ENCODE results near the gene RARG.

Gene RARG

GRCh38 chr12:53217051-53217930 is 14.7 kb downstream of the RARG start:
- H3K27ac Mint-ChIP-seq = peak overlapping the region; percentile 85 to 92 (median 87)
- peaks cover 40% of the 10 kb centered on the region for H3K4me1 Mint-ChIP-seq
- H3K4me3 Mint-ChIP-seq = peak overlapping the region; percentile 87 to 97 (median 91)
- peaks cover 17% of the 10 kb centered on the region for H3K36me3 Mint-ChIP-seq (ENCODE audit: low read depth)
- peaks cover 9% of the 10 kb centered on the region for H3K27me3 Mint-ChIP-seq (ENCODE audit: low read depth)
- no peaks in the 10 kb centered on the region for H3K9me3 Mint-ChIP-seq
- no peak for TF ChIP-seq CTCF (IDR thresholded peaks at IDR 0.05; ENCODE audit: unreplicated experiment in 3 of 3)

GRCh38 chr12:53215497-53215896 is 16.5 kb downstream of the RARG start:
- TF ChIP-seq CTCF (IDR thresholded peaks at IDR 0.05; ENCODE audit: unreplicated experiment in 3 of 3) = no peak
- peak overlapping the region in 2 of 3 experiments; percentile 11 to 50 for H3K27ac Mint-ChIP-seq
- no peaks in the 10 kb centered on the region for H3K9me3 Mint-ChIP-seq
- H3K27me3 Mint-ChIP-seq (ENCODE audit: low read depth) = peaks cover 9% of the 10 kb centered on the region
- peak overlapping the region in 1 of 3 experiments; percentile 4 for H3K4me3 Mint-ChIP-seq
- peaks cover 24% of the 10 kb centered on the region for H3K36me3 Mint-ChIP-seq (ENCODE audit: low read depth)
- peaks cover 35% of the 10 kb centered on the region for H3K4me1 Mint-ChIP-seq

GRCh38 chr12:53214687-53215455 is 17.1 kb downstream of the RARG start:
- no peak overlapping the region for H3K27ac Mint-ChIP-seq
- H3K4me1 Mint-ChIP-seq = peaks cover 35% of the 10 kb centered on the region
- peaks cover 24% of the 10 kb centered on the region for H3K36me3 Mint-ChIP-seq (ENCODE audit: low read depth)

DNA sequence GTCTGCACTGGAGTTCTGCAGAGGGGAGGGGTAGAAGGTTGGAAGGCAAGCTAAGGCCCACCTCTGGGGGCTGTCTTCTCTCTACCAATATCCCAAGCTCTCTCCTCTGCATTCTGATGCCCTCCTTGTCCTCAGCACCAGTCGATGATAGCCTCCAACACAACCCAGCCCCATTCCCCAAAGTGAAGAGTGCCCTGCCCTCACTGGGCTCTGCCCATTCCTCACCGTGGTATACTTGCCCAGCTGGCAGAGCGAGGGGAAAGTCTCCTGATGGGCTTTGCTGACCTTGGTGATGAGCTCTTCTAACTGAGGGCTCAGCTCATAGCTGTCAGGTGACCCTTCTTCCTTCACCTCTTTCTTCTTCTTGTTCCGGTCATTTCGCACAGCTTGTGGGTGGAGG is 17.8 kb downstream of the RARG start:
- H3K4me1 Mint-ChIP-seq = peaks cover 28% of the 10 kb centered on the region
- peaks cover 24% of the 10 kb centered on the region for H3K36me3 Mint-ChIP-seq (ENCODE audit: low read depth)
- H3K4me3 Mint-ChIP-seq = no peak overlapping the region
- no peaks in the 10 kb centered on the region for H3K9me3 Mint-ChIP-seq
- no peak for TF ChIP-seq CTCF (IDR thresholded peaks at IDR 0.05; ENCODE audit: unreplicated experiment in 3 of 3)
- peaks cover 4% of the 10 kb centered on the region for H3K27me3 Mint-ChIP-seq (ENCODE audit: low read depth)
- H3K27ac Mint-ChIP-seq = no peak overlapping the region

More at GRCh38 chr12:53214687-53215455, 17.1 kb downstream of the RARG start:
- Mint-ChIP-seq H3K27me3 (ENCODE audit: low read depth) (peaks cover 9% of the 10 kb centered on the region), H3K9me3 (no peaks in the 10 kb centered on the region), H3K4me3 (peak overlapping the region in 1 of 3 experiments; percentile 35)
- TF ChIP-seq CTCF (IDR thresholded peaks at IDR 0.05; ENCODE audit: unreplicated experiment in 3 of 3) = no peak

GRCh38 chr12:53213348-53213747 is 18.7 kb downstream of the RARG start:
- peaks cover 25% of the 10 kb centered on the region for H3K4me1 Mint-ChIP-seq
- no peaks in the 10 kb centered on the region for H3K9me3 Mint-ChIP-seq
- H3K36me3 Mint-ChIP-seq (ENCODE audit: low read depth) = peaks cover 27% of the 10 kb centered on the region
- H3K27me3 Mint-ChIP-seq (ENCODE audit: low read depth) = no peaks in the 10 kb centered on the region
- peak overlapping the region in 1 of 3 experiments; percentile 8 for H3K27ac Mint-ChIP-seq
- peak overlapping the region in 1 of 3 experiments; percentile 7 for H3K4me3 Mint-ChIP-seq
- TF ChIP-seq CTCF (IDR thresholded peaks at IDR 0.05; ENCODE audit: unreplicated experiment in 3 of 3) = peak; percentile 86 to 92 (median 92)
